NCI-H1436 (cell line): ENCODE results near the gene RAP1A.
A peak's percentile ranks its signal among the peaks of the same experiment; 100 is the strongest.

Source experiments
- DNase-seq: peaks from one replicate; lab custom pipeline; 2025; lab: John Stamatoyannopoulos, UW

The RAP1A gene

DNA sequence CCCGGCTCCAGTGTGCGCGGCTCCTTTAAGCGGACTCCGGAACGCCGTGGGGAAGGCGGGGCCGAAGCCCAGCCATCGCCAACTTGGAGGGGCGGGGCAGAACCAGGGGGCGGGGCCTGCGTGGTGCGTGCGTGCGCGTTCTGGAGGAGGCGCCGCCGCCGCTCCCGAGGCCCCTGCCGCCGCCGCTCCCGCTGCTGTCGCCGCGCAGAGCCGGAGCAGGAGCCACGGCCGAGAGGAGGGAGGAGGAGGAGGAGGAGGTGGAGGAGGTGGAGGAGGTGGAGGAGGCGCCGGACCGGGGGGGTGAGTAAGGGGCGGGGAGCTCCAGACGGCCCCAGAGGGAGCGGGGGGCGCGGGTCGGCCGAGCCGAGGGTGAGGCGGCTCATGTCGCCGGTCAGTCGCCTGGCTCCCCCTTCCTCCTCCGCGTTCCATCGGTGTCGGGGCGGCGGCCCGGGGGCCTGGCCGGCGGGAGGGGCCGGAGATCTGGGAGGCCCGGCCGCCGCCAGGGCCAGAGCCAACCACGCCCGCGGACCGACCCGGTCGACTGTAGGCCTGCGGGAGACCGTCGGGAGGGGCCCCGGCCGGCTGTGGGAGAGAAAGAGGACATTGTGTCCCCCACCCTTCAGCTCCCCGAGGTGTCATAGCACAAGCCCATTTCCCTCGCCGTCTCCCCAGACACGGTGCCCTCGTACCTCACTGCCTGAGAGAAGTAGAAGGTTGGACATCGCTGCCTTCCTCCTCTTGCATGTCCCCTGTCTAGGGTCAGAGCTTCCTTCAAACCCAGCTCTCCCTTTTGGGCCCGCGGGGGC is at the start of gene RAP1A:
RAP1A (plus strand) TSS at position 155 of the 806 bp plus-strand sequence. CDS start 71,572 bp downstream, outside the sequence.
- DNase-seq, result peak; percentile 89

- no peak for DNase-seq
Measured at GRCh38 chr1:111569913-111570312, 49.7 kb upstream of the RAP1A start.

- no peak for DNase-seq
Measured at GRCh38 chr1:111570781-111571181, 48.8 kb upstream of the RAP1A start.

DNA sequence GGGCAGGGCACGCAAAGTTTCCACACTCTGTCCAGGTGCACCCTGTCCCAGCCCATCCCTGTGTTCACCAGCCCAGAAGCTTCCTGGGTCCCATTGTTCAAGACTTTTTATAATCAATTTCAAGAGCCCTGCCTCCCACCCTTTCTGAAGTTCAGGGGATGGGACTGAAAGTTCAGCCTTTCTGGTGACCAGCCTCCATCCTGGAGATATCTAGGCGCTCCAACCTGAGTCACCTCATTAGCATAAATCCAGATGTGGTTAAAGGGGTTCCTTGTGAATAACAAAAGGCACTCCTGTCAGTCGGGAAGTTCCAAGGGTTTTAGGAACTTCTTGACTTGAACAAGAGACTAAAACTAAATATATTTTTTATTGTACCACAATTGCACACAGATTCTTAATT is 48.4 kb upstream of the RAP1A start:
- DNase-seq, result no peak

DNA sequence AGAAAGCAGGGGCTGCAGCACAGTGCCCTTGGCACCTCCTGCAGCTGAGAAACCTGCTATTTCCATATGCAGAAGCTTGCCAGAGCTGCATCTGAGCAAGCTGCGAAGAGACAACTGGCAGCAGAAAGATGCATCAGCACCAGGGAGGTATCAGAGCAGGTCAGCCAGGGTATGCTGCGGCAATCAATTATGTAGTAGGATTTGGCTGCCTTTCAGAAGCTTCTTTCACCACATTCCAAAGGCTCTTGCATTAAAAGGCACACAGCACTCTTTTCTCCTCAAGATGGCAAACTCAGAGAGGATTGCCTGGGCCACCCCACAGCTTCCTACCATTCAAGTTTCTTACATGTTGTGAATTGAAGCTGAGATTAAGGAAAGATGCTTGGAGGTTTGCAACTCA is 47.6 kb upstream of the RAP1A start:
- no peak for DNase-seq

GRCh38 chr1:111576547-111576946 is 43.0 kb upstream of the RAP1A start:
- no peak for DNase-seq

- no peak for DNase-seq
Measured at GRCh38 chr1:111577814-111578213, 41.8 kb upstream of the RAP1A start.

DNA sequence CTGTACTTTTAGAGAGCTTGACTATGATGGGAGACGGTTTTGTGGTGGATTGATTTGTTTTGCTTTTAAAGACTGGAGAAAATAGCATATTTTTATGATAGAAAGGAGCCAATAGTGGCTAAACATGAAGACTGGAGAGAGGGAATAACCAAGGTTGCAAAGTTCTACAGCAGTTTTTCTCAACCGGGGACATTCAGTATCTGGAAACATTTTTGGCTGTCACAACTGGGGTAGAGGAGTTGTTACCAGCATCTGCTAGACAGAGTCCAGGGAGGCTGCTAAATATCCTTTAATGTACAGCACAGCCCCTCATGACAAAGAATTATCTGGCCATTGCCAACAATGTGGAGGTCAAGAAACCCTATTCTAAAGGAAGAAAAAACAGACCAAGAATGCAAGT is 38.4 kb upstream of the RAP1A start:
- DNase-seq, result no peak

DNA sequence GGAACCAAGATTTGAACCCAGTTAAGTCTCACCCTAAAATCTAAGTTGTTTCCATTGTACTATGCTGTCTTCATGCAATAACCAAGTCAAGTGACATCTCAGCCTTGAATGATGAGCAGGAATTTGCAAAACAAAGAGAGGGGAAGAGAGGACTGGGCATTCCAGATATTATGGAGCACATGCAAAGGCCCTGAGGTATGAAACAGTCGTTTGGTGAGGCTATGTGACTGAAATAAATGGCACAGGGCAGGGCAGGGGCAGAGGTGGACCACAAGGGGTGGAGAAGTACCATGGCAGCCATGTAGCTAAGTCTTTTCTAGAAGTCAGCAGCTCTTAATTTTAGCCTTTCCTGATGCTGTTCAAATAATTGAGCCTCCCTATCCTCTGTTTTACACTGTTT is 37.6 kb upstream of the RAP1A start:
- DNase-seq, result no peak

GRCh38 chr1:111582644-111583618 is 36.7 kb upstream of the RAP1A start:
- DNase-seq, result no peak

- DNase-seq, result no peak
Measured at GRCh38 chr1:111585447-111586086, 34.0 kb upstream of the RAP1A start.

DNA sequence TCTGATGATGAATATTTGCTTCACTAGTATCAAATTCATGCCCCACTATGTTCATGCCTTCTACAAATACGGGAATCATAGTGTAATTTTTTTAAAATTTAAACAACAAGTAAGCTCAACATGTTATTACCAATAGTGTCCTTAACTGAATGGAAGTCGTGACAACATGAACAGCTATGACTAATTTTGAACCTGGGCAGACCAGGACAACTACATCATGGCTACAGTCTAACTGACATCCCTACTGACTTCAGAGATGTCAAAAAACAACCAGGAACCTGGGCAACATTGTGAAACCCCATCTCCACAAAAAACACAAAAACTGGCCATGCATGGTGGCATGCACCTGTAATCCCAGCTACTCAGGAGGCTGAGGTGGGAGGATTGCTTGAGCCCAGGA is 33.5 kb upstream of the RAP1A start:
- DNase-seq, result no peak

GRCh38 chr1:111587509-111588174 is 31.9 kb upstream of the RAP1A start:
- DNase-seq, result no peak

DNA sequence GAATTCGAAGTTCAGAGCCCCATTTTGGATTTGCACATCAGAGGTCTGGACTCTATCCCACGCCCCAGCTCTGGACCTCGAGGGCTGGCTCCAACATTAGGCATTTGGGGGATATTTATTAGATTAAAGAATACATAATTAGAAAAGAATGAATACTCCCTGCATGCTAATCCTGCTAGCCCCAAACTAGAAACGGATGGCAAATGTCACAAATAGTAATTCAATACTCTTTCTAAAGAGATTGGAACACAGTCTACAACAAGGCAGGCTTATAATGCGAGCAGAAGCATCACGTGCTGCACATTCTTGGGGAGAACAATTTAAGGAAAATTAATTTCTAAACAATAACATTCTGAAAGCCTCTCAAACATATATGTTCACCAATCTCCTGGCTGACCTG is 27.7 kb upstream of the RAP1A start:
- DNase-seq, result no peak

DNA sequence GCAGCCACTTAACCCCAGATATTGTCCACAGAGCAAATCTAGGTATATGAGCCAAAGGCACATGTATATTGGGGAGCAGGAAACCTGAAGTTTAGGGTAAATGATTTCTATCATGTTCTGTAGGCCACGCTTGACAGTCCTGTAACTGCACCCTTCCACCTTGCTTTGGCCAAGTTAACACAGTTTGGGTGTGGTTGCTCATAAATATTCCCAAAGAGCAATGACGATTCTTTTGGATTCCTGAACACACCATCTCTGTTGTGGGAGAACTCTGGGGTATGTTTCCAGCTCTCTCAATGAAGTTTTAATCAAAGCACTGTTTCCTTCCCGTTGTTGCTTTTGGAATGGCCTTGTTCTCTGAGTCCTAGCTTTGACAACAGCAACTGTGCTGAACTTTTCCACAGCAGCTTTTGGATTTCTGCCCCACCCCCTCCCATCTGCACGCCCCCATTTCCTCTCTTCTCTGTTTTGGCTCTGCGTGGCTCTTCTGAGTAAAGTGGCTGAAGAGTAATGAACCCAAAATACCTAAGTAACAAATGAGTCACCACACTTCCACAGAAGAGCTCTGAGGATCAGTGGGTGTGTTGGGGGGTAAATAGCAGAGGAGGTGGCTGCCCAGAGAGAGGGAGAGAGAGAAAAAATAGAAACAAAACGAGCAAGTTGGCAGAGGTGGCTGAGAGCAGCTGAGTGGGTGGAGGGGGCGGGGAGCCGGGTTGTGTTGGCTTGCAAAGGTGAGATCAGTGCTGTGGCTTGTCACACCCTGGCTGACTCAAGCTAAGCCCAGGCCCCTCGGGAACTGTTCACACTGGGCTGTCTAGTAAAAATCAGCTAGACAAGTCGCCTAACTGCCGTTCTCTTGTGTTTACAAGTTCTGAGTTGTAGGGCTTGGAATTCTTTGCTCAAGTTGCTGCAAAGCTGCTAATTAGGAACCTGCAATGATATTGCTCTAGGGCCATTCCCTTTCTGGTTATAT is 26.9 kb upstream of the RAP1A start:
- no peak for DNase-seq

GRCh38 chr1:111593403-111594305 is 25.9 kb upstream of the RAP1A start:
- no peak for DNase-seq

GRCh38 chr1:111594306-111594693 is 25.3 kb upstream of the RAP1A start:
- DNase-seq, result no peak

- DNase-seq, result no peak
Measured at GRCh38 chr1:111595807-111596206, 23.8 kb upstream of the RAP1A start.

- DNase-seq, result no peak
Measured at GRCh38 chr1:111596499-111596898, 23.1 kb upstream of the RAP1A start.

DNA sequence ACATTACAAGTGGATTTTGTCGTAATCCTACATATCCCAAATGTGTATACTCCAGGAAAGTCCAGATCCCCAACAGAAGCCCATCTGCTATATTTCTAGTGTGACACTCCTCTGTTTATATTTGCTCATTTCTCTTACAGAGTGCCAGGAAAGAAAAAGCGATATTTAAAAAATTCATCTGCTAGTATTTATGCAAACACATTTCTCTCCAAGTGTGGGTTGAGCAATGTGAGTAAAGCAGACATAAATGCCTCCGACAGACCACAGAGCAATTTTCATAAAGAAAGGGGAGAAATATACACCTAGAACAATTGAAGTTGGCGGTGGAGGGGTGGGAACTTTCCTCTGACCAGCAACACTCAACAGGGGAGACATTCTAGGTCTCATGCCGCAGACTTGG is 22.2 kb upstream of the RAP1A start:
- no peak for DNase-seq
